ENCODE measurements around the gene PGAM2. TPM values are rescaled to one million over a fixed set of nuclear protein-coding genes. Genes with fewer than 3 reads are reported as not detected.

PGAM2 gene
- total and polyA plus RNA-seq, 2 of the 13 experiments (the other 11 are each of a cell fraction or from before 2014, with no cell fraction given), result 0.22 TPM; not detected in 1

- TF ChIP-seq, protein P1, sequence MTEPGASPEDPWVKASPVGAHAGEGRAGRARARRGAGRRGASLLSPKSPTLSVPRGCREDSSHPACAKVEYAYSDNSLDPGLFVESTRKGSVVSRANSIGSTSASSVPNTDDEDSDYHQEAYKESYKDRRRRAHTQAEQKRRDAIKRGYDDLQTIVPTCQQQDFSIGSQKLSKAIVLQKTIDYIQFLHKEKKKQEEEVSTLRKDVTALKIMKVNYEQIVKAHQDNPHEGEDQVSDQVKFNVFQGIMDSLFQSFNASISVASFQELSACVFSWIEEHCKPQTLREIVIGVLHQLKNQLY (CRISPR knock-in tag; IDR thresholded peaks at IDR 0.05), result no peak
- Histone ChIP-seq H3K9ac (ENCODE audit: insufficient read depth, low read depth, low read length) (no peak overlapping the region), H3K4me1 (ENCODE audit: insufficient read depth, low read length) (no peaks in the 10 kb centered on the region), H4K20me1 (ENCODE audit: insufficient read depth, low read length) (no peaks in the 10 kb centered on the region), H3K27ac (ENCODE audit: extremely low read length, insufficient read depth, low read length) (no peak overlapping the region), H3K36me3 (replicated peaks in 1 of 2; ENCODE audit: control insufficient read depth in 1 of 2, insufficient read depth in 2 of 2, low read length in 2 of 2) (peaks cover 7 to 13% of the 10 kb centered on the region in 2 experiments; a peak in 3 of 5 replicates), H3K79me2 (ENCODE audit: insufficient read depth, low read length) (no peaks in the 10 kb centered on the region), H3K4me2 (ENCODE audit: low read depth, low read length) (no peak overlapping the region), H3K4me3 (replicated peaks in 1 of 3; ENCODE audit: insufficient read depth in 1 of 3, low read depth in 2 of 3, low read length in 3 of 3) (no peak overlapping the region), H3K27me3 (ENCODE audit: control insufficient read depth in 1 of 2, insufficient read depth in 2 of 2, low read length in 2 of 2) (peaks cover 6 to 26% of the 10 kb centered on the region in 2 experiments; a peak in 4 of 5 replicates), H2AFZ (ENCODE audit: low read length) (no peak overlapping the region), H3K9me3 (ENCODE audit: low read length) (no peaks in the 10 kb centered on the region)
- POLR2A ChIA-PET, result interaction anchor here (2.3 kb wide), 1 partner anchor 10 kb away, joined by 5 read pairs; no protein-coding TSS in a partner anchor
- intact Hi-C loops (cut with micrococcal nuclease; ENCODE audit: unreplicated experiment), result no loop called here
- WGBS (ENCODE audit: low lambda C conversion rate), result 41% methylated on average over 10 of the region's 27 CpGs
- CTCF ChIA-PET (ENCODE audit: low intra/inter-chr PET ratio, low total read pairs), result no interaction called here
- ATAC-seq, result peak; percentile 9; the same call in 2 of the 3 replicates
- no TSS peak for BruUV-seq (replicated peaks)
- in situ Hi-C loops (cut with HindIII; ENCODE audit: extremely low pct_ligation_motif_present, low pct_unique_long_range_greater_than_20kb), result no loop called here
- DNase-seq (ENCODE audit: low spot score), result no peak
- no peak for FAIRE-seq
These were observed 45.6 kb upstream of the PGAM2 start for GRCh38 chr7:44110719-44111635.

DNA sequence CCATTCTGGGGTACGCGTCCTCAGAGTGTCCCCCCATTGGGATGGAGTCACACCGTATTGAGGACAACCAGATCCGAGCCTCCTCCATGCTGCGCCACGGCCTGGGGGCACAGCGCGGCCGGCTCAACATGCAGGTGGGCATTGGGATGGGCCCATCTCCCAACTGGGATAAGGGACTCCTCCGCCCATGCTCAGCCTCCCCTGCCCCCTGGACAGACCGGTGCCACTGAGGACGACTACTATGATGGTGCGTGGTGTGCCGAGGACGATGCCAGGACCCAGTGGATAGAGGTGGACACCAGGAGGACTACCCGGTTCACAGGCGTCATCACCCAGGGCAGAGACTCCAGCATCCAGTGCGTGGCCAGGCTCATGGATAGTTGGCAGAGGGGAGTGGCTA lies 44.6 kb upstream of the PGAM2 start:
- Histone ChIP-seq H3K9ac (ENCODE audit: insufficient read depth, low read depth, low read length) (no peak overlapping the region), H4K20me1 (ENCODE audit: insufficient read depth, low read length) (no peaks in the 10 kb centered on the region), H3K4me1 (ENCODE audit: insufficient read depth, low read length) (no peaks in the 10 kb centered on the region), H3K4me3 (replicated peaks in 1 of 3; ENCODE audit: insufficient read depth in 1 of 3, low read depth in 2 of 3, low read length in 3 of 3) (no peak overlapping the region), H3K4me2 (ENCODE audit: low read depth, low read length) (no peak overlapping the region), H3K79me2 (ENCODE audit: insufficient read depth, low read length) (no peaks in the 10 kb centered on the region), H3K9me3 (ENCODE audit: low read length) (no peaks in the 10 kb centered on the region), H3K27ac (ENCODE audit: extremely low read length, insufficient read depth, low read length) (no peak overlapping the region), H3K36me3 (replicated peaks in 1 of 2; ENCODE audit: control insufficient read depth in 1 of 2, insufficient read depth in 2 of 2, low read length in 2 of 2) (peaks cover 4 to 5% of the 10 kb centered on the region in 2 experiments; a peak in 2 of 5 replicates), H2AFZ (ENCODE audit: low read length) (no peak overlapping the region), H3K27me3 (ENCODE audit: control insufficient read depth in 1 of 2, insufficient read depth in 2 of 2, low read length in 2 of 2) (peaks cover 9 to 35% of the 10 kb centered on the region in 2 experiments; a peak in 4 of 5 replicates)
- 80% methylated on average over 10 of the region's 18 CpGs for WGBS (ENCODE audit: low lambda C conversion rate)
- FAIRE-seq (no peak), ATAC-seq (no peak), DNase-seq (ENCODE audit: low spot score) (no peak)
- intact Hi-C loops (cut with micrococcal nuclease; ENCODE audit: unreplicated experiment), result no loop called here
- TF ChIP-seq JARID2 (CRISPR knock-in tag; IDR thresholded peaks at IDR 0.05; ENCODE audit: insufficient replicate concordance) (no peak), ZNF160 (CRISPR knock-in tag; IDR thresholded peaks at IDR 0.05) (no peak), ZNF121 (CRISPR knock-in tag; IDR thresholded peaks at IDR 0.05) (no peak), ZNF335 (CRISPR knock-in tag; IDR thresholded peaks at IDR 0.05) (no peak), ZNF781 (CRISPR knock-in tag; IDR thresholded peaks at IDR 0.05; ENCODE audit: borderline replicate concordance, not compliant biosample characterization) (no peak), AHR (CRISPR knock-in tag; IDR thresholded peaks at IDR 0.05) (no peak), ARHGAP35 (CRISPR knock-in tag; IDR thresholded peaks at IDR 0.05; ENCODE audit: borderline replicate concordance) (no peak), ZSCAN31 (CRISPR knock-in tag; IDR thresholded peaks at IDR 0.05; ENCODE audit: low read depth) (no peak), DNMT1 (CRISPR knock-in tag; IDR thresholded peaks at IDR 0.05) (no peak), CENPT (CRISPR knock-in tag; IDR thresholded peaks at IDR 0.05; ENCODE audit: low read depth) (no peak), FOXM1 (CRISPR knock-in tag; IDR thresholded peaks at IDR 0.05) (no peak), ZNF274 (CRISPR knock-in tag; IDR thresholded peaks at IDR 0.05) (no peak), FOXJ3 (CRISPR knock-in tag; IDR thresholded peaks at IDR 0.05; ENCODE audit: borderline replicate concordance) (no peak), NR2F6 (IDR thresholded peaks at IDR 0.05) (no peak), NR2F6 (CRISPR knock-in tag; IDR thresholded peaks at IDR 0.05) (no peak), ZNF44 (CRISPR knock-in tag; IDR thresholded peaks at IDR 0.05) (no peak)
- TF ChIP-seq, protein P2, sequence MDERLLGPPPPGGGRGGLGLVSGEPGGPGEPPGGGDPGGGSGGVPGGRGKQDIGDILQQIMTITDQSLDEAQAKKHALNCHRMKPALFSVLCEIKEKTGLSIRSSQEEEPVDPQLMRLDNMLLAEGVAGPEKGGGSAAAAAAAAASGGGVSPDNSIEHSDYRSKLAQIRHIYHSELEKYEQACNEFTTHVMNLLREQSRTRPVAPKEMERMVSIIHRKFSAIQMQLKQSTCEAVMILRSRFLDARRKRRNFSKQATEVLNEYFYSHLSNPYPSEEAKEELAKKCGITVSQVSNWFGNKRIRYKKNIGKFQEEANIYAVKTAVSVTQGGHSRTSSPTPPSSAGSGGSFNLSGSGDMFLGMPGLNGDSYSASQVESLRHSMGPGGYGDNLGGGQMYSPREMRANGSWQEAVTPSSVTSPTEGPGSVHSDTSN (CRISPR knock-in tag; IDR thresholded peaks at IDR 0.05), result no peak
- no TSS peak for BruUV-seq (replicated peaks)
- ChIA-PET CTCF (ENCODE audit: low intra/inter-chr PET ratio, low total read pairs) (no interaction called here), POLR2A (interaction anchor here (2.3 kb wide), 1 partner anchor 9 kb away, joined by 5 read pairs; no protein-coding TSS in a partner anchor)
- in situ Hi-C loops (cut with HindIII; ENCODE audit: extremely low pct_ligation_motif_present, low pct_unique_long_range_greater_than_20kb), result no loop called here

Measured in HepG2 (cell line).